GM18499 (cell line): Measurements from ENCODE around the gene MVB12B.

Experiments used
- ATAC-seq: cut with Tn5 transposase; IDR thresholded peaks from one replicate; pipeline ENCODE4 v1.9.1; 2021; ENCODE audit warnings: moderate number of reproducible peaks; ENCODE audit not compliant: insufficient read depth, unreplicated experiment

The MVB12B gene

GRCh38 chr9:126328407-126328806 lies 1.8 kb downstream of the MVB12B start:
- ATAC-seq: no peak

GRCh38 chr9:126329476-126330275 lies 3.0 kb downstream of the MVB12B start:
- no peak for ATAC-seq

- ATAC-seq: no peak
Observed at GRCh38 chr9:126330536-126330935, 3.9 kb downstream of the MVB12B start.

GRCh38 chr9:126331964-126332748 lies 5.5 kb downstream of the MVB12B start:
- no peak for ATAC-seq

GRCh38 chr9:126334721-126335621 lies 8.3 kb downstream of the MVB12B start:
- ATAC-seq: no peak

GRCh38 chr9:126335837-126336735 lies 9.5 kb downstream of the MVB12B start:
- ATAC-seq: no peak

GRCh38 chr9:126336736-126337325 lies 10.2 kb downstream of the MVB12B start:
- no peak for ATAC-seq

GRCh38 chr9:126337729-126338372 lies 11.2 kb downstream of the MVB12B start:
- no peak for ATAC-seq

GRCh38 chr9:126338945-126339344 lies 12.3 kb downstream of the MVB12B start:
- no peak for ATAC-seq

GRCh38 chr9:126341426-126341825 lies 14.8 kb downstream of the MVB12B start:
- no peak for ATAC-seq

- no peak for ATAC-seq
Observed at GRCh38 chr9:126341902-126342301, 15.3 kb downstream of the MVB12B start.

- ATAC-seq: no peak
Observed at GRCh38 chr9:126342621-126343031, 16.0 kb downstream of the MVB12B start.

GRCh38 chr9:126343271-126343700 lies 16.7 kb downstream of the MVB12B start:
- no peak for ATAC-seq

- ATAC-seq: no peak
Observed at GRCh38 chr9:126346031-126346430, 19.4 kb downstream of the MVB12B start.

GRCh38 chr9:126347093-126347492 lies 20.5 kb downstream of the MVB12B start:
- no peak for ATAC-seq

GRCh38 chr9:126347911-126348760 lies 21.5 kb downstream of the MVB12B start:
- no peak for ATAC-seq

GRCh38 chr9:126348911-126349550 lies 22.4 kb downstream of the MVB12B start:
- ATAC-seq: no peak
